Left forelimb (tissue), 1 donor: ENCODE measurements around the gene SPATA25.
A peak's percentile ranks its signal among the peaks of the same experiment; 100 is the strongest.
"Not testable (repeated sequence)": the region's sequence is repeated elsewhere in the genome, so short reads cannot be mapped to it uniquely, and the experiment has no call there.

Experiments
- DNase-seq: peaks from one replicate; pipeline ENCODE4 v3.0.0-alpha.2; 2018; ENCODE audit warnings: low spot score

Gene SPATA25

GRCh38 chr20:45892828-45893500 lies 5.5 kb upstream of the SPATA25 start:
- DNase-seq = no peak

- no peak for DNase-seq
These were observed 4.8 kb upstream of the SPATA25 start for GRCh38 chr20:45892049-45892825.

GRCh38 chr20:45890985-45891983 lies 3.9 kb upstream of the SPATA25 start, which contains the start of the genes CTSA and NEURL2:
Gene CTSA (plus strand): TSS chr20:45891335. CDS start chr20:45891569, 234 bp downstream.
Gene NEURL2 (minus strand): TSS chr20:45891208. CDS start chr20:45890991, 217 bp downstream.
- DNase-seq = peak; percentile 95

GRCh38 chr20:45890077-45890984 lies 2.9 kb upstream of the SPATA25 start:
- peak; percentile 88 for DNase-seq

- no peak for DNase-seq
These were observed 1.3 kb upstream of the SPATA25 start for GRCh38 chr20:45888681-45889080.

GRCh38 chr20:45886590-45887345 lies 654 bp downstream of the SPATA25 start:
- DNase-seq = no peak

- no peak for DNase-seq
These were observed 4.3 kb downstream of the SPATA25 start for GRCh38 chr20:45883100-45883469.

GRCh38 chr20:45882469-45883099 lies 4.8 kb downstream of the SPATA25 start:
- no peak for DNase-seq

- DNase-seq = peak; percentile 99
These were observed 6.2 kb downstream of the SPATA25 start, which contains the start of gene ZSWIM1 for GRCh38 chr20:45880988-45881788. Gene ZSWIM1 (plus strand): TSS chr20:45881227. CDS start chr20:45882593, 1,366 bp downstream.

GRCh38 chr20:45878076-45878761 lies 9.2 kb downstream of the SPATA25 start:
- DNase-seq = no peak

- DNase-seq = no peak
These were observed 12.8 kb downstream of the SPATA25 start for GRCh38 chr20:45874576-45874975.

GRCh38 chr20:45874104-45874481 lies 13.3 kb downstream of the SPATA25 start:
- DNase-seq = not testable (repeated sequence)

- DNase-seq = no peak
These were observed 13.9 kb downstream of the SPATA25 start for GRCh38 chr20:45873409-45874103.

- no peak for DNase-seq
These were observed 14.8 kb downstream of the SPATA25 start for GRCh38 chr20:45872626-45873025.

- no peak for DNase-seq
These were observed 19.6 kb downstream of the SPATA25 start for GRCh38 chr20:45867819-45868176.

- no peak for DNase-seq
These were observed 20.1 kb downstream of the SPATA25 start for GRCh38 chr20:45867136-45867818.

GRCh38 chr20:45866454-45866853 lies 21.0 kb downstream of the SPATA25 start:
- DNase-seq = no peak
